HG03571 (cell line): ENCODE results near the gene ORMDL3.
"Not testable (repeated sequence)": the region's sequence is repeated elsewhere in the genome, so short reads cannot be mapped to it uniquely, and the experiment has no call there.

Experiments used
- ATAC-seq: cut with Tn5 transposase; IDR thresholded peaks from one replicate; pipeline ENCODE4 v1.9.1; 2021; ENCODE audit not compliant: unreplicated experiment

Gene ORMDL3

DNA sequence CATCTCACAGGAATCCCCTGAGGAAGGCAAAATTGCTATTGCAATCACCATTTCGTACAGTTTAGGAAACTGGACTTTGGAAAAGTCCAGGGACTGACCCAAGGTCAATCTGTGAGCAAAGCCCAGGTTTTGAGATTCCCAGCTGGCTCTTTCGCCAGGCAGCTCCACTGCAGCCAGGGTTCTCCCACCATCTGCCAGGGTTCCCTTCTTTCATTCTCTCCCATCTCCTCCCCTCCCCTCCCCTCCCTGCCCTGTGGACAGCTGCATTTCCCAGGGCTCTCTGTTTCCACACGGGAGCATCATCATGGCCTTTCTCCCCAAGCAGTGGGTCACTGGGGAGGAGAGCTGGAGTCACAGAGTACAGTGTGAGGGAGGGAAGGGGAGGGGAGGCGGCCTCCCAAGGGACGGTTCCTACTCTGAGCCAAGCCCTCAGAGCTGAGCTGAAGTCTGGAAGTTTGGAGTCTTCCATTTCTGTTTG is 23.5 kb upstream of the ORMDL3 start:
- no peak for ATAC-seq

DNA sequence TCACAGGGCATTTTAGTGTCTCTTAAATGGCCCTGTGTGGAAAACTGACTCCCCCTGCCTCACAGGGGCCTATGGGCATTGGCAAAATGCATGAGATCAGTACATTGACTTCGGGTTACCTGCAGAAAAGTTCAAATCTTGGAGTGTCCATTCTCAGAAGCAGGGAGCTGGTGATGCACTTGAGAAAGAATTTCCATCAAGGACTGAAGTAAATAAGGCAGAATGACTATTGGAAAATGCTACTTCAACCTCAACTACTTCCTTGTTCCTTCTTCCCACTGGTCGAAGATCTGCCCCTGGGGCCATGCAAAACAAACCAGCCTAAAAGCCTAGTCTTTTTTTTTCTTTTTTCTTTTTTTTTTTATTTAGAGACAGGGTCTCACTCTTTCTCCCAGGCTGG is 21.6 kb upstream of the ORMDL3 start:
- ATAC-seq: no peak

GRCh38 chr17:39948489-39948828 is 21.1 kb upstream of the ORMDL3 start:
- ATAC-seq: not testable (repeated sequence)

DNA sequence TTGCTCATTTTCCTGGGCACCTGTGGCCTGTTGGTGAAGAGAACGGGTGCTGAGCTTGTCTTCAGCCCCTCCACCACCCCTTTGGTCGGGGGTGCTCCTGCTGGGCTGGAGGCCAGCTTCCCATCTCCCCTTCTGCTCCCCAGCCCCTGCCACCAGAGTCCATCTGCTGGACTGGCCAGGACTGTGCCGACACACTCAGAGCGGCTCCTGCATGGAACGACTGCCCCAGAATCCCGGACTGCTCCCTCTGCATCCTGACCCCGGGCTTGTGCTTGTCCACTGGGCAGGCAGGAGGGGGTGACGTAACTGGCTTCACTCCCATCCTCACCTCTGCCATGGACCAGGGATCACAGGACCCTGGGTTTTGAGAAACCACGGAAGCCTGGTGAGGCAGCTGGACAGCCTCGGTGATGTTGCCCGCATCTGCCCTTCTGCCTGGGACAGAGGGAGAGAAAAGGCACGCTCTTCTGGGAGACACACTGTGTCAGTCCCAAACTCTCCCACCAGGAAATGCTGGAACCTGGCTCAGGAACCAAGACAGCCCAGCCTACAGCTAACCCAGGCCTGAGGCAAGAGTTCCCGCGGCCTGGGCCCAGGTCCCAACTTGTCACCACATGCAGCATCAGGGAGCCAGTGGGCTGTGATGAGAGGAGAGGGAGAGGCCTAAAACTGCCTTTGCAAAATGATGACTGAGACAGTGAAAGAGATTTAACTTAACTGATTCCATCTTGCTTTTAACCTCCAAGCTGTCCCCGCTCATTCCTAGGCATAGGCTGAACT is 19.3 kb upstream of the ORMDL3 start:
- no peak for ATAC-seq

DNA sequence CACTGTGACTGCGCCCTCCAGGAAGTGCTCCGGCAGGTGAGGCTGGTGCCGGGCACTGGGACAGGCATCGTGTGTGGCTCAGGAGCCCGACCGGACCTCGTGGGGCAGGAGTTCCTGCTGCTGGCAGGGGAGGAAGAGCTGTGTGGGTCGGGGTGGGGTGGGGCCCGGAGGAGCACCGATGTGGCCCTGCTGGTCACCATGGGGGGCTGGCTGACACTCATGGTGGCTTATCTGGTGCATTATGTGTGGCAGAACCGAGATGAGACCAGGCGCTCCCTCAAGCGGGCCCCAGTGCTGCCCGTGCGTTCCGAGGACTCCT is 17.0 kb upstream of the ORMDL3 start:
- ATAC-seq: no peak

DNA sequence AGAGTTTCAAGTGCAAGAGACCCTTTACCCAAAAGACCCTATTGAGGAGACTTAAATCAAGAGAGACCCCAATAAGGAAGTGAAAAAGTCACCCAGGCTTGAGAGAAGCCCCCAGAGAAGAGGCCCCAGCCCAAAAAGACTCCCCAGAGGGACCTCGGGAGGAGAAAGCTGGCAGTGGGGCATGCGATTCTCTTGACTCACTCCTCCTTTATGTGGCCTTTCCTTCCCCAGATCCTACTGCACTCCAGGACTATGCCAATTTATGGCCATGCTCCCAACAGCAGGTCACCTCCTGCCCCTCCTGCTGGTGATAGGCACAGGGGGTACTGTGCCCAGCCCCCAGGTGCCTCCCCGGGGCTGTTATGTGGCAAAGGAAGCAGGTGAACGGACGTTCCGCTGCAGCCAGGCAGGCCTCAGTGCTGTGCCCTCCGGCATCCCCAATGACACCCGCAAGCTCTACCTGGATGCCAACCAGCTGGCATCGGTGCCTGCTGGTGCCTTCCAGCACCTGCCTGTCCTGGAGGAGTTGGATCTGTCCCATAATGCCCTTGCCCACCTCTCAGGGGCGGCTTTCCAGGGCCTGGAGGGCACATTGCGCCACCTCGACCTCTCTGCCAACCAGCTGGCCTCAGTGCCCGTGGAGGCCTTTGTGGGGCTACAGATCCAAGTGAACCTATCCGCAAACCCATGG is 16.4 kb upstream of the ORMDL3 start:
- no peak for ATAC-seq

DNA sequence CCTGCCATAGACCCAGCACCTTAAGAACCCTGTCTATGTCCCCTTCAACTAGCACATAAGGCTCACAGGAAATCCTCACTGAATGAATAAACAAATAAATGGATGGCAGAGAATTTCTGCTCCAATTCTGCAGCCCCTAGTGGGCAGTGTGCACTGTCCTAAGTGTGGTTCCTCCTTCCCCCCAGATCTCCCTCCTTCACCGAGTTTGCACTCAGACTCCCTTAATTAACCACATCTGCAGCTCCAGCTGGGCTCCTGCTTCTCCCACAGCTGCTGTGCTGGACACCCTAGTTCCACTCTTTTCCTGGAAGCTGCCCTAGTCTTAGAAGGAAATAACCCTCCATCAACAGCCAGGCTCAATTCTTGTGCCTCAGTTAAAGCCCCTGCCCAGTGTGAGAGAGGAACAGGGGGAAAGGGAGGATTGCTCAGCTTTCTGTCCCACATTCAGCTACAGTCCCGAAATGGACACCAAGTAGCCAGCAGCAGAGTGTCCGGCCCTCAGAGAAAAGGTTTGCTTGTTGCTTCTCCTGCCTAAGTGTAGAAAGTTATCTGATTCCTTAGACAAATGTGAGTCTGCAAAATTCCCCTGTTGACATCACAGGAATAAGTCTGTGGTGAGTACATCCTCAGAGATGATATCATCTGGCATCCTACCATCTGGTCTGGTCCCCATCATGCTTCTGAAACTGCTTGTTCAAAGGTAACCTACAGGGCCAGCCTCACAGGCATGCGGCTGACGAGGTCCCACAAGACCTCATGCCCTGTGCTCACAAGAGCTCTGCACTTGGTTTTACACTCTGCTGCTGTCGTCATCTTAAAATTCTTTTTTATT is 12.4 kb upstream of the ORMDL3 start:
- ATAC-seq: no peak

GRCh38 chr17:39939106-39939505 is 11.7 kb upstream of the ORMDL3 start:
- no peak for ATAC-seq

- peak; percentile 49 for ATAC-seq
Observed at GRCh38 chr17:39938140-39938869, 10.9 kb upstream of the ORMDL3 start.

- ATAC-seq: no peak
Observed at GRCh38 chr17:39937447-39937846, 10.0 kb upstream of the ORMDL3 start.

DNA sequence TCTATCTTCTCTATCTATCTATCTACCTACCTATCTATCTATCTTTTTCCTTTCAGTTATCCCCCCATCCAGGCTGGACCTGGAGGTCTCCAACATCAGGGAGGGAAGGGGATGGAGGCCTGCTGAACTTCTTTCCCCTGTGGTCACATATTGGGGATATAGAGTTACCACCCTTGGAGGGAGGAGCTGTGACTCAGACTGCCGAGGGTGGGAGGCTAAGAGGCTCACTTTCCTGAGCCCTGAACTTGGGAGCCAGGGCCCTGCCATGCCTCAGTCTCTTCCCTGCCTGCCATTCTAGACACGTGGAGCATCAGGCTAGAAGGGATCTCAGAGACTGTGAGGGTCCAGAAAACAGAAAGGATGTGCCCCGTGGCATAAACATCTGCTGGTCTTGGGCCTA is 8.5 kb upstream of the ORMDL3 start:
- no peak for ATAC-seq

DNA sequence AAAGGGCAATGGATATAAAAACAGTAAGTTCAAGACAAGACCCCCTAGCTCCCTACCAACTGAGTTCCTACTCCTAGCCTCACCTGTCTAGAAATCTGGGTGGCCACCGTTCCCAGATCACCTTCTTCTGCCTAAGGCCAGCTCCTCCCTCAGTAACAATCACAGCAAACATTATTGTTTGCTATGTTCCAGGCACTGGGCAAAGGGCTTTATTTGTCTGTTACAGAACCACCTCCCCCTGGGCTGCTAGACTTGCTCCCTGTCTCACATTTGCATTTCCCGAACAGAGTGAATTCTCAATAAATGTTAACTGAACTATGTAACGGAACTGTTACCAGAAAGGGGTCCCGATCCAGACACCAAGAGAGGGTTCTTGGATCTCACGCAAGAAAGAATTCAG is 6.9 kb upstream of the ORMDL3 start:
- no peak for ATAC-seq

GRCh38 chr17:39933912-39934311 is 6.5 kb upstream of the ORMDL3 start:
- ATAC-seq: no peak

GRCh38 chr17:39929646-39930407 is 2.4 kb upstream of the ORMDL3 start:
- ATAC-seq: no peak

GRCh38 chr17:39928858-39929645 is 1.7 kb upstream of the ORMDL3 start:
- ATAC-seq: no peak

DNA sequence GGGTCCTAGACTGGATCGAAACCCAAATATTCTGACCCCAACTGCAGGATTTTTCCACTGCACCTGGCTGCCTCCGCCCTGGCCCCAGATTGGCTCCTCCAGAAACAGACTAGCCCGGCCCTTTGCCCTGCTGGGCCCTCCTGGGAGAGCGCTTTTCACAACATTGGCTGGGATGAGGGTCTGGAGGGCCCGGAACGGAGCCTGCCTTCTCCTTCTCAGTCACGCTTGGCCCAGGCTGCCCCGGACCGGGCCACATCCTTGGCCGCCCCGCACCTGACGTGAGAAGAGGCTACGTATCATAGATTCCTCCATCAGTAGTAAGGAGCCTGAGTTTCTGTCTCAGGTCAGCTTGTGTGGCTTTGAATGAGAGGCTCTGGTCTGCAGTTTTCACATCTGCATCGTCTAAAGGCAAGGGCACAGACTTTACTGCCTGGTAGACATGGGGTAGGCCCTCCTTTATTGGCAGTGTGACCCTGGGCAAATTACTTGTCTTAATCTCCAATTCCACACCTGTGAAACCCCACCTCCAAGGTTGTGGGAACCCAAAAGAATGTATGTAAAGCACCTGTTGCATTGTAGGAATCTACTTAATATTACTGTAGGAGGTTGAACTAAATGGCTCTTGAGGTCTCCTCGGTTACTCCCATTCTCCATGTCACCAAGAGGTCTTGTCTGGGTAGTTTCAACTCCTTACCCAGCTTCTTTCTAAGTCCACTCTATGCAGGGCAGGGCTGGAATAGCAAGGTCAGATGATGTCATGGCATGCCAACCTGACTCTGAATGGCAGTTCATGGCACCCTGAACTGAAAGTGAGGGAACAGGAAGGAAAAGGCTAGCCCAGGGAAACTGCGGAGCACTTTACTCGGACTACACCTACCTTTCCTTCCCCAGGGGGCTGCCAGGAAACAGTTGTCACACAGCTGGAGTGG is 792 bp upstream of the ORMDL3 start:
- ATAC-seq: no peak

DNA sequence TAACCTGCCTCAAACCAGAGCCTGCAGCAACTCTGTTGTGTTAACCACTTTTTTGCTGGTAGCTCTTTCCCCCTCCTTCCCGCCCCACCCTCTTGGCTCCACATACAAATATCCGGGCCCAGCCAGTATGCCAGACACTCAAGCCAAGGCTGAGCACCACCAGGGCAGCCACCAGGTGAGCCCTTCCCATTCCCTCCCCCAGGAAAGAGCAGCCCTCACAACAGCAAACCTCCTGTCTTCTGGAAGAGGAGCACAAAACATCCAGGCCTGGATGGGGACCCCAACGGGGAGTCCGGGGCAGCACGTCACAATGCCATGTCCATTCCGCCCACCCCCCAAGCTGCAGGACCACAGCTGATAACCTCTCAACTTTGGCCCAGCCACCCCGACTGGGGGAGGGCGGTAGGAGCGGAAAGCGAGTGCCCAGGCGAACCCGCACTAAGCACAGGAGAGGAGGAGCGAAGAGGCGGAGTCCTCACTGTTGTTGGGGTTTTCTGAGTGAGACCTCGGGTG is 757 bp downstream of the ORMDL3 start:
- ATAC-seq: no peak

DNA sequence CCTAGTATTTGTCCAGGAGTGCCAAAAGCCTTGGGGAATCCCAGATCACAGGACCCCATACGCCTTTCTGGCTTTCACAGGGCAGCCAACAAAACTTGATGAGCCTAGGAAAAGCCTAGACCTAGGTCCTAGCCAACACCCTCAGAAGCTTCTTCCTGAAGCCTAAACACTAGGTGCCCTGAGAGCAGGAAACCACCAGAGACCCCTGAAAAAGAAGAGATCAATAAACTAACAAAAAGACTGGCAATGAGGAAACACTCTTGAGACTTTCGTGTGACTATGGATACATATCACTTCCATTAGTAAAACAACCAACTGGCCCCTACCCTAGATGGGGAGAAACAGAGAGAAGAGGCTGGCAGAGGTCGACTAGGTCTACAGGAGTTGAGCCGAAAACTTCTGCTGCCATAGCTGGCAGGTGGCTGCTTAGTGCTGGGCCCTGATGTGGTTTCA is 1.2 kb downstream of the ORMDL3 start:
- ATAC-seq: no peak
